IPS-18c (cell line): ENCODE measurements around the gene DLX4.
A peak's percentile ranks its signal among the peaks of the same experiment; 100 is the strongest.

Experiments
- H3K4me3 ChIP-seq: 2 replicates; pipeline ENCODE4 v1.7.0; 2013; ENCODE audit warnings: low read depth, mild to moderate bottlenecking, low read length, moderate library complexity; ENCODE audit not compliant: insufficient read depth
- H3K9me3 ChIP-seq: one replicate; pipeline ENCODE4 v1.6.1; 2013; ENCODE audit warnings: mild to moderate bottlenecking, low read length, moderate library complexity; ENCODE audit not compliant: control insufficient read depth, insufficient read depth

DLX4 gene

GRCh38 chr17:49969134-49969759 is at the start of gene DLX4:
TSS of gene DLX4 (plus strand) at chr17:49969190. CDS start at chr17:49969469, 279 bp downstream.
- Histone ChIP-seq H3K9me3 (peaks cover 2% of the 10 kb centered on the region), H3K4me3 (peak within 1 kb of the TSS; percentile 70)

GRCh38 chr17:49920030-49920769 is 48.8 kb upstream of the DLX4 start:
- Histone ChIP-seq H3K4me3 (no peak overlapping the region), H3K9me3 (no peaks in the 10 kb centered on the region)

GRCh38 chr17:49922095-49922494 is 46.9 kb upstream of the DLX4 start:
- H3K9me3 ChIP-seq = no peaks in the 10 kb centered on the region
- H3K4me3 ChIP-seq = no peak overlapping the region

GRCh38 chr17:49924116-49924515 is 44.9 kb upstream of the DLX4 start:
- H3K9me3 ChIP-seq = no peaks in the 10 kb centered on the region
- no peak overlapping the region for H3K4me3 ChIP-seq

GRCh38 chr17:49924589-49924988 is 44.4 kb upstream of the DLX4 start:
- no peaks in the 10 kb centered on the region for H3K9me3 ChIP-seq
- H3K4me3 ChIP-seq = no peak overlapping the region

GRCh38 chr17:49925921-49926320 is 43.1 kb upstream of the DLX4 start:
- no peaks in the 10 kb centered on the region for H3K9me3 ChIP-seq
- no peak overlapping the region for H3K4me3 ChIP-seq

GRCh38 chr17:49926886-49927285 is 42.1 kb upstream of the DLX4 start:
- H3K4me3 ChIP-seq = no peak overlapping the region

GRCh38 chr17:49928126-49928800 is 40.7 kb upstream of the DLX4 start:
- no peaks in the 10 kb centered on the region for H3K9me3 ChIP-seq
- no peak overlapping the region for H3K4me3 ChIP-seq

More at GRCh38 chr17:49926886-49927285, 42.1 kb upstream of the DLX4 start:
- H3K9me3 ChIP-seq = no peaks in the 10 kb centered on the region

- no peaks in the 10 kb centered on the region for H3K9me3 ChIP-seq
- no peak overlapping the region for H3K4me3 ChIP-seq
These were observed 40.0 kb upstream of the DLX4 start for GRCh38 chr17:49928837-49929475.

GRCh38 chr17:49930880-49931279 is 38.1 kb upstream of the DLX4 start:
- Histone ChIP-seq H3K4me3 (no peak overlapping the region), H3K9me3 (no peaks in the 10 kb centered on the region)

- no peak overlapping the region for H3K4me3 ChIP-seq
- H3K9me3 ChIP-seq = no peaks in the 10 kb centered on the region
These were observed 37.4 kb upstream of the DLX4 start for GRCh38 chr17:49931416-49932137.

- no peaks in the 10 kb centered on the region for H3K9me3 ChIP-seq
These were observed 36.8 kb upstream of the DLX4 start for GRCh38 chr17:49932138-49932723.

GRCh38 chr17:49932901-49933300 is 36.1 kb upstream of the DLX4 start:
- Histone ChIP-seq H3K4me3 (no peak overlapping the region), H3K9me3 (no peaks in the 10 kb centered on the region)

More at GRCh38 chr17:49932138-49932723, 36.8 kb upstream of the DLX4 start:
- no peak overlapping the region for H3K4me3 ChIP-seq

GRCh38 chr17:49935526-49936210 is 33.3 kb upstream of the DLX4 start:
- Histone ChIP-seq H3K9me3 (no peaks in the 10 kb centered on the region), H3K4me3 (no peak overlapping the region)

- Histone ChIP-seq H3K9me3 (no peaks in the 10 kb centered on the region), H3K4me3 (no peak overlapping the region)
These were observed 32.6 kb upstream of the DLX4 start for GRCh38 chr17:49936386-49936785.

- H3K4me3 ChIP-seq = no peak overlapping the region
- no peaks in the 10 kb centered on the region for H3K9me3 ChIP-seq
These were observed 29.7 kb upstream of the DLX4 start for GRCh38 chr17:49939318-49939717.
